ENCODE measurements around the gene CRYBG1. TPM values are rescaled to one million over a fixed set of nuclear protein-coding genes. Genes with fewer than 3 reads are reported as not detected.

The CRYBG1 gene
- total and polyA plus RNA-seq, 8 donors: 9.9 to 37.1 (median 14.4) TPM

DNA sequence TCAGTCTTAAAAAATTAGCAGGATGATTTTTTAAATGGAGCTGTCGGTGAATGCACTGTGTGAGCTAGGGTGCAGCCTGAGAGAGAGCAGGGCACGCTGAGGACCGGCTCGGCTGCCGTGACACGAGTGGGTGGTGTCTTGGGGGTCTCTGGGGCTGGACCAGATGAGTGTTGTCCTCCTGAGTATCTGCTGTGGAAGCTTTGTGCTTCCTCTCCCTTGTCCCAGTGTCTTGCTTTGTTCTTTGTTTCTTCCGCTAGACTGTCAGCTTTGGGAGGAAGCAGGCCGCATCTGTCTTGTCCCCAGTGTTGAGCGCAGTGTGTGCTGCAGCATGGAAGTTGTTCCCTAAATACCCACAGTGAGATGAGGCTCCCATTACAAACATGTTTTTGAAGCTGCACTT, 179.4 kb downstream of the CRYBG1 start:
- H3K27ac ChIP-seq: peak overlapping the region in 1 of 2 donors; percentile 55
- H3K36me3 ChIP-seq: peaks cover 0 to 34% of the 10 kb centered on the region in 2 donors
- intact Hi-C loops (cut with DNase I): no loop called here

DNA sequence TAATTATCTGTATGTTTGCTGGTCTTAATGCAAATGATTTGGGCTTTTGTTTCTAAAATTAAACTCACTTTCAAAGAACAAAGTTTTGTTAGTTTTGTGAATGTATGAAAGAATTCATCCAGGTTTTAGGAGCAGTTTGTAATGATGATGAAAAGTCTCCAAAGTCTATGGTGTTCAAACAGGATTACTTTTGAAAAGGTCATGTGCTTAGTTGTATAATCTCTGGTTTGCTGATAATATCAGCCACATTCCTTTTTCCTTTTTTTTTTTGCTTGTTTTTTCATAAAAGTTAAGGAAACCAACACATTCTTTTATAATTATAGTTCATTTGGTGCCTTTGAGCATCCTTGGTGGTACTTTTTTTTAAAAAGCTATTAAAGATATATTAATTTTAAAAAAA, 179.9 kb downstream of the CRYBG1 start:
- intact Hi-C loops (cut with DNase I): no loop called here
- Histone ChIP-seq H3K27me3 (no peaks in the 10 kb centered on the region), H3K4me1 (peaks cover 0 to 57% of the 10 kb centered on the region in 2 donors), H3K36me3 (peaks cover 0 to 34% of the 10 kb centered on the region in 2 donors), H3K4me3 (no peak overlapping the region), H3K9me3 (no peaks in the 10 kb centered on the region), H3K27ac (peak overlapping the region in 1 of 2 donors; percentile 55)
- no peak for DNase-seq
- ATAC-seq: no peak
- TF ChIP-seq, protein P1, sequence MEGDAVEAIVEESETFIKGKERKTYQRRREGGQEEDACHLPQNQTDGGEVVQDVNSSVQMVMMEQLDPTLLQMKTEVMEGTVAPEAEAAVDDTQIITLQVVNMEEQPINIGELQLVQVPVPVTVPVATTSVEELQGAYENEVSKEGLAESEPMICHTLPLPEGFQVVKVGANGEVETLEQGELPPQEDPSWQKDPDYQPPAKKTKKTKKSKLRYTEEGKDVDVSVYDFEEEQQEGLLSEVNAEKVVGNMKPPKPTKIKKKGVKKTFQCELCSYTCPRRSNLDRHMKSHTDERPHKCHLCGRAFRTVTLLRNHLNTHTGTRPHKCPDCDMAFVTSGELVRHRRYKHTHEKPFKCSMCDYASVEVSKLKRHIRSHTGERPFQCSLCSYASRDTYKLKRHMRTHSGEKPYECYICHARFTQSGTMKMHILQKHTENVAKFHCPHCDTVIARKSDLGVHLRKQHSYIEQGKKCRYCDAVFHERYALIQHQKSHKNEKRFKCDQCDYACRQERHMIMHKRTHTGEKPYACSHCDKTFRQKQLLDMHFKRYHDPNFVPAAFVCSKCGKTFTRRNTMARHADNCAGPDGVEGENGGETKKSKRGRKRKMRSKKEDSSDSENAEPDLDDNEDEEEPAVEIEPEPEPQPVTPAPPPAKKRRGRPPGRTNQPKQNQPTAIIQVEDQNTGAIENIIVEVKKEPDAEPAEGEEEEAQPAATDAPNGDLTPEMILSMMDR (IDR thresholded peaks at IDR 0.05): no peak

More for the DNA sequence above, 179.4 kb downstream of the CRYBG1 start:
- ATAC-seq (peak; percentile 47), DNase-seq (peak in 1 of 4 donors; percentile 49)
- Histone ChIP-seq H3K4me3 (no peak overlapping the region), H3K27me3 (no peaks in the 10 kb centered on the region), H3K4me1 (peaks cover 0 to 52% of the 10 kb centered on the region in 2 donors), H3K9me3 (no peaks in the 10 kb centered on the region)
- TF ChIP-seq, protein P1 (IDR thresholded peaks at IDR 0.05): no peak

DNA sequence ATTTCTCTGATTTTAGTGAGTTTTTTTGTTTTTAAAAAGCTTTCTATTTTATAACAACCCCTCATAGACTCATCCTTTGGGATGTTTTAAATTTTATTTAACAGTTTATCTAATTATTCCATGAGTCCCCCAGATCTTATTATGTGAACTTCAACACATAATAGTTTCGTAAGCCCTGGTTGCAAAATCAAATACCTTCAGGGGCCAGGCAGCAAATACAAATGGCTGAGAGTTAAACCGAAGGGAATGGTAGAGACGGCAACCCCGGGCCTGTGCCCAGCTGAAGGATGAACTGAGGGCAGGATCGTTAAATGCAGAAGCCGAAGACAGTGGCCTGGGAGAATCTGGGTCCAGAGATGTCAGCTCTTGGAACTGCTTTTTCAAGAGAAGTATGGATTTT, 180.4 kb downstream of the CRYBG1 start:
- TF ChIP-seq, protein P1 (IDR thresholded peaks at IDR 0.05): no peak
- peaks cover 0 to 36% of the 10 kb centered on the region in 2 donors for H3K36me3 ChIP-seq
- H3K9me3 ChIP-seq: no peaks in the 10 kb centered on the region
- intact Hi-C loops (cut with DNase I): no loop called here
- no peak overlapping the region for H3K27ac ChIP-seq
- H3K27me3 ChIP-seq: no peaks in the 10 kb centered on the region
- ATAC-seq (no peak), DNase-seq (no peak)
- H3K4me3 ChIP-seq: no peak overlapping the region
- H3K4me1 ChIP-seq: peaks cover 0 to 62% of the 10 kb centered on the region in 2 donors

DNA sequence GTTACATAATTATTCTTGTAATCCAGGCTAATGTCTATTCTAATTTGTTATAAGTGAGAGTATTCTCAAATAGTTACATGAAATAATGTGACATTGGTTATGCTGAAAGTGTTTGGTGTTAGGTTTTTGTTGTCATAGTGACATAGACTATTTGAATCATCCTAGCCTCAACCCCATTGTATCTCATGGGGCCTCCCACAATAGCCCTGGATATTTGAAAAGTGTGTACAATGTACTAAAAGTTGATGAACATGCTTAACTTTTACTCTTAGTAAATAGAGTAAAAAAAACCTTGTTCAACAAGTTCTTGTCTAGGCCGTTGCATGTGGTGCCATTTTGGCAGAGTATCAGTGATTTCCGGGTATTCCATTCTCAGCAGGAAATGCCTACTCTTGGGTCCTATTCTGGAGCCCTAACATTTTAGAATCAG, 185.8 kb downstream of the CRYBG1 start:
- H3K27me3 ChIP-seq: no peaks in the 10 kb centered on the region
- peak overlapping the region; percentile 57 to 90 for H3K27ac ChIP-seq
- intact Hi-C loops (cut with DNase I): no loop called here
- no peaks in the 10 kb centered on the region for H3K9me3 ChIP-seq
- TF ChIP-seq, protein P1 (IDR thresholded peaks at IDR 0.05): no peak
- no peak for DNase-seq
- H3K36me3 ChIP-seq: peaks cover 0 to 33% of the 10 kb centered on the region in 2 donors
- peak; percentile 35 for ATAC-seq
- H3K4me3 ChIP-seq: no peak overlapping the region
- H3K4me1 ChIP-seq: peaks cover 11 to 53% of the 10 kb centered on the region in 2 donors

DNA sequence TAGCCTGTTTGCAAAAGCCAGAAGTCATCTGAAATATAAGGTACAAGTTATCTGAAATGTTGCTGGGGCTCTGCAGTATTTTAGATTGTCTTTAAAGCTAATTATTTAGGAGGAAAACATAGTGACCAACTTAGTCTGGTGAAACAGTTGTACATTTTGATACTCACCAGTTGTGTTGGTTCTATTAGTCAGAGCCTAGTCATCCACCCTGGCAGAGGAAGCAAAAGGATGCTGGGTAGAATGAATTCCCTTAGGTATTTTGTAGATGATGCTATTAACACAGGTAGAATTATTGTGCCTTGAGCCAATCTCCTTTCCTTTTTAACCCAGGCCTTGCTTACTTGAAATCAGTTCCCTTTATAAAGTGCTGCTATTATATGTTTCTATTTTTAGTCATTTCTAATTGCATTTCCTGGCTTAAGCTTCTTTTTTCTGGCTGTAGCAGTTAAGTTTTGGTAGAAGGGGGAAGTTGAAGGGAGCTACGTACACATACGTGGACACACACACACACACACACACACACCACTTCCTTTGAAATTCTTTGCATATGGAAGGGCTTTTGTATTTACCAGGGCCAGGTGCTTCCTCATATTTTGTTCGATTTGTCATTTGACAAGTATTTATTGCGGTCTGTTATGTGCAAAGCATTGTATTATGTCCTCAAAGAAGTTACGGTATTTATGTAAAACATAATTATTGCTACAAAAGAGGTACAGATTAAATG, 186.3 kb downstream of the CRYBG1 start:
- Histone ChIP-seq H3K36me3 (peaks cover 0 to 33% of the 10 kb centered on the region in 2 donors), H3K4me3 (no peak overlapping the region), H3K27ac (peak overlapping the region; percentile 57 to 90), H3K27me3 (no peaks in the 10 kb centered on the region), H3K9me3 (no peaks in the 10 kb centered on the region), H3K4me1 (peaks cover 11 to 53% of the 10 kb centered on the region in 2 donors)
- ATAC-seq (peak; percentile 74), DNase-seq (peak in 1 of 4 donors; percentile 57)
- TF ChIP-seq, protein P1 (IDR thresholded peaks at IDR 0.05): no peak
- intact Hi-C loops (cut with DNase I): no loop called here

Measured in left lung (tissue), 10 donors.